ENCODE results near the gene DMTF1.

GRCh38 chr7:87223666-87224065 is 71.4 kb downstream of the DMTF1 start:
- no peak for TF ChIP-seq CTCF (IDR thresholded peaks at IDR 0.05 in 2 of 3, conservative IDR thresholded peaks at IDR 0.05 in 1 of 3; ENCODE audit: control insufficient read depth in 2 of 3, extremely low read depth in 1 of 3, insufficient read depth in 1 of 3, low read depth in 3 of 3, low read length in 3 of 3)
- TF ChIP-seq MYC (IDR thresholded peaks at IDR 0.05; ENCODE audit: insufficient read depth, insufficient read length, insufficient replicate concordance, low read length, severe bottlenecking) = no peak
- TF ChIP-seq IRF3 (IDR thresholded peaks at IDR 0.05) = no peak
- no peak for TF ChIP-seq CHD4 (IDR thresholded peaks at IDR 0.05)
- TF ChIP-seq CHD2 (IDR thresholded peaks at IDR 0.05; ENCODE audit: borderline replicate concordance, low read depth, low read length) = no peak
- TF ChIP-seq EZH2 (IDR thresholded peaks at IDR 0.05; ENCODE audit: borderline replicate concordance, control insufficient read depth, low read depth, low read length) = no peak
- TF ChIP-seq REST (IDR thresholded peaks at IDR 0.05; ENCODE audit: low read depth, low read length) = no peak
- TF ChIP-seq NBN (IDR thresholded peaks at IDR 0.05) = no peak
- no peak for TF ChIP-seq RAD21 (IDR thresholded peaks at IDR 0.05; ENCODE audit: insufficient read depth, low read depth, low read length)
- no peak for TF ChIP-seq POLR2A (IDR thresholded peaks at IDR 0.05; ENCODE audit: low read depth, low read length)
- no peak for TF ChIP-seq ELK1 (IDR thresholded peaks at IDR 0.05; ENCODE audit: low read depth, low read length)
- TF ChIP-seq ZBTB11 (CRISPR knock-in tag; IDR thresholded peaks at IDR 0.05) = no peak

Data from GM12878 (cell line).